GM19023 (cell line): ENCODE results near the gene TNFRSF1B.
"Not testable (repeated sequence)": the region's sequence is repeated elsewhere in the genome, so short reads cannot be mapped to it uniquely, and the experiment has no call there.

Source experiments
- ATAC-seq: cut with Tn5 transposase; IDR thresholded peaks from one replicate; pipeline ENCODE4 v1.9.1; 2021; ENCODE audit warnings: mild to moderate bottlenecking, moderate library complexity; ENCODE audit not compliant: unreplicated experiment

TNFRSF1B gene

GRCh38 chr1:12215118-12215961 lies 48.5 kb downstream of the TNFRSF1B start:
- ATAC-seq = no peak

GRCh38 chr1:12219800-12220199 lies 53.0 kb downstream of the TNFRSF1B start:
- ATAC-seq = no peak

DNA sequence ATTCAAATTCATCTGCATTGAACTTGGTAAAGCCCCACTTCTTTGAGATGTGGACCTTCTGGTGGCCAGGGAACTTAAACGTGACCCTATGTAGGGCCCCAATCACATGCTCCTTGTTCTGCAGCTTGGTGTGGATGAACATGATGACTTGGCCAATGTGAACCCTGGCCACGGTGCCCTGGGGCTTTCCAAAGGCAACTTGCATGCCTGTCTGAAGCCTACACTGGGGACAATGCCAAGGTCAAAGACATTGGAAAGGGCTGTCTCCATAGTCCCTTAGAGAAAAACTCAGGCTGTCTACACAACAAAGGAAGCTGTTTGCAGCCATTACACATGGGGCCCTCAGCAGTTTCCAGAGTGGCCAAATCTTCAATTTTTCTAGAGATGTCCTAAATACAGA lies 54.1 kb downstream of the TNFRSF1B start:
- ATAC-seq = no peak

DNA sequence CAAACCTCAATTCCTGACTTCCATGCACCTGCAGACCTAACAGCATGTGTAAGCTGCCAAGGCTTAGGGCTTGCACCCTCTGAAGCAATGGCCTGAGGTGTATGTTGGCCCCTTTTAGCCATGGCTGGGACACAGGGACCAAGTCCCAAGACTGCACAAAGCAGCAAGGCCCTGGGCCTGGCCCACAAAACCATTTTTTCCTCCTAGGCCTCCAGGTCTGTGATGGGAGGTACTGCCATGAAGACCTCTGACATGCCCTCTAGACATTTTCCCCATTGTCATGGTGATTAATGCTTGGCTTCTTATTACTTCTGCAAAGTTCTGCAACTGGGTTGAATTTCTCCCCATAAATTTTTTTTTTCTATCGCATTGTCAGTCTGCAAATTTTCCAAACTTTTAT lies 55.9 kb downstream of the TNFRSF1B start:
- not testable (repeated sequence) for ATAC-seq

DNA sequence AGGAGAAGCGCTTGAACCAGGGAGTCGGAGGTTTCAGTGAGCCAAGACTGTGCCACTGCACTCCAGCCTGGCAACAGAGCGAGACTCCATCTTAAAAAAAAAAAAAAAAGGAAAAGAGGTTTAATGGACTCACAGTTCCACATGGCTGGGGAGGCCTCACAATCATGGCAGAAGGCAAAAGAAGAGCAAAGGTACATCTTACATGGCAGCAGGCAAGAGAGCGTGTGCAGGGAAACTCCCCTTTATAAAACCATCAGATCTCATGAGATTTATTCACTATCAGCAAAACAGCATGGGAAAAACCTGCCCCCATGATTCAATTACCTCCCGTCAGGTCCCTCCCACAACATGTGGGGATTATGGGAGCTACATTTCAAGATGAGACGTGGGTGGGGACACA lies 57.3 kb downstream of the TNFRSF1B start:
- ATAC-seq = not testable (repeated sequence)

DNA sequence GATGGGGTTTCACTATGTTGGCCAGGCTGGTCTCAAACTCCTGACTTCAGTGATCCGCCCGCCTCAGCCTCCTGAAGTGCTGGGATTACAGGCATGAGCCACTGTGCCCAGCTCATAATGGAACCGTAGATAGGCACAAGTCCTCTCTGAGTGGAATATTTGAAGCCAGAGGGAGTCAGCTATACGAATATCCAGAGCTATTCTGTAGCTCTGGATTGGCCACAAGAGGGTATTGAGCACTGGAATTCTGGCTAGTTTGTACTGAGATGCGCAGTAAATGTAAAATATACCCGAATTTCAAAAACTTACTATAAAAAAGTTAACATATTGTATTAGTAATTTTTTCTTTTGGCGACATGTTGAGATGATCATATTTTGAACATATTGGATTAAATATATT lies 62.2 kb downstream of the TNFRSF1B start:
- ATAC-seq = no peak

DNA sequence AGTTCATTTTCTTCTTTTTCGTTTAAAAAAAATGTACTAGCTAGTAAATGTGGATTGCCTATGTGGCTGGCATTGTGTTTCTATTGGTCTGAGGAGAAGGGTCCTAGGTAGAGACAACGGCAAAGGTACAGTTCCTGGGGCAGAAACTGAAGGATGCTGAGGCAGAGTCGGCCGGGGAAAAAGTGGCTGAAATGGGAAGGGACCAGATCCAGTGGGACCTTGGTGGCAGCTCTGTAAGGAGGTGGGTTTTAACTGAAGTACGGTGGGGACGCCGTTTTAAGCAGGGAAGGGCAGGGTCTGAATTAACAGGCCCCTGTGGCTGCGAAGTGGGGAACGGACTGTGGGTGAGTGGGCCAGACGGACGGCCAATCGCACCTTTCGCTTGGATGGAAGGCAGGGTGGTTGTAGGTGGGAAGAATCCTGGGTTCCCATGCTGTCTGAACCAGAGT lies 62.6 kb downstream of the TNFRSF1B start:
- no peak for ATAC-seq

DNA sequence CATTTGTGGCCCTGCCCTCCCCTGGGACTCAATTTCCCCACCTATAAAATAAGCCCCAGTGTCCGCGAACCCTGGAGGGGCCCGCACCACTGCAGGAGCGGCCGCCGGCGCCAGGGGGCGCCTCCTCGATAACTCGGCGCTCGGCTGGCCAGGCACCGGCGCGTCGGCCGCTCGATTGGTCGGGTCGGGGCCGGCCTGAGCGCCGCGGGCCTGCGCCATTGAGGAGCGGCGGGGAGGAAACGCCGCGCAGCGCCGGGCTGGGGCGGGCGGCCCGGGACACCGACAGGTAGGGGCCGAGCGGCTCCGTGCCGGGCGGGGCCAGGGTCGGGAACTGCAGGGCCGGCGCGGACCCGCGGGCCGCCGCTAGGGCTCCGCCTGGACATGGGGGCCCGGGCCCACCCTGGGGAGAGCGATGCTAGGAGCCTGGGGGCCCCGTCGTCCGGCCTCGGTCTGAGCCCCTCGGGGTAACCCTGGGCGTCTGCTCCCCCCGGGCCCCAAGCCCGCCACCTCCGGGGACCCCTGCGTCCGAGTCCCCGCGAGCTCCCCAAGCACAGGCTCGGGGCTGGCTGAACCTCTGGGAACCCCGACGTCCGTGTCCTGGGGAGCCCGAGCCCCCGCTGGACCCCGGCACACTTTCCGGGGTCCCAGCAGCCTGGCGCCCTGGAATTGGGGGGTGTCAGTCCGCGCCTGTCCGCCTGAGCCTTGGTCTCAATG lies 63.2 kb downstream of the TNFRSF1B start, which contains the start of gene VPS13D:
TSS of gene VPS13D (plus strand) at position 196 of the 714 bp plus-strand sequence. CDS start 4,237 bp downstream, outside the sequence.
- peak; percentile 76 for ATAC-seq

DNA sequence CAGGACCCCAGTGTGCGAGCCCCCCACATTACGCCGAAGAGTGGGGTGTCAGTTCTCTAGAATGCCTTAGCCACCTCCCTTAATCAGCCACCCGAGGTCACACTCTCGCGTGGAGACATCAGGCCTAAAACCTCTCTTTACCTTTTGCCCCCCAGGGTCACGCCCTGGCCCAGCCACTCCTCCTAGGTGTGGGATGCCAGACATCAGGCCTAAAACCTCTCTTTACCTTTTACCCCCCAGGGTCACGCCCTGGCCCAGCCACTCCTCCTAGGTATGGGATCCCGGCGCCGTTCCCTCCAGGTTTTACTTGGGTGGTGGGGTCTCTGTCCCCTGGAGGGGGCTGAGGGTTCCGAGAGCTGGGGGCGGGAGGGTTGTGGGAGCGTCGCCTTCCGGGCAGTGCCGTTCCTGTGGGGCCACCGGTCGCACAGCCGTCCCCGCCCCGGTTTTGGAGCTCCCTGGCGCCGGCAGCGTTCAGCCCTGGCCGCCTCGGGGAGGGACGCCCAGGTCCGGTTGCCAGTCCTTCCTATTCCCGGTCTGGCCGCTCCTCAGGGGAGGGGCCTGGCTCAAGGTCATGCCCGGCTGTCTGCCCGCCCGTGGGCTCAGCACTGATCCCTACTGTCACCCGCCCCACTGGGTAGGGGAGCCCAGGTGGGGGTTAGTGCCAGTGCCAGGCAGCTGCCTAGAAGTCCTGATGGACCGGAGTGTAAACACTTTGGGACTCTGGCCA lies 63.9 kb downstream of the TNFRSF1B start:
- peak; percentile 27 for ATAC-seq

GRCh38 chr1:12231276-12231595 lies 64.4 kb downstream of the TNFRSF1B start:
- no peak for ATAC-seq

- no peak for ATAC-seq
Observed at GRCh38 chr1:12232221-12232620, 65.4 kb downstream of the TNFRSF1B start.

- no peak for ATAC-seq
Observed at GRCh38 chr1:12244078-12244477, 77.3 kb downstream of the TNFRSF1B start.

DNA sequence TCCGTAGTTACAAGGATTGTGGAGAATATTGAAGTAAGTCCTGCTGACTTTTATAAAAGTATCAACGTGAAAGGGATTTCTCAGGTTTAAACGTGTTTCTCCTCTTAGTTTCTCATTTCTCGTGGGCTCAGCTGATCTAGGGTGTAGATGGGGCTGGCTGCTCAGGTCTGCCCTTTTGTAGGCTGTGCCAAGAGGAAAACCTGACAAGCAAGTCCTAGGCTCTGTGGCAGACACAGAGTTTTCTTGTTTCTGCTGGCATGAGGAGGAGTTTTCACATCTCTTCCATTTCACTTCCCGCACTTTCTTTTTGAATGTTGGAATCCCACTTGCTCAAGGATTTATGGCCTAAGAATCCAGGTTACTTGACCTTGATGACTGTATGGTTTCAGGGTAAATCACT lies 77.8 kb downstream of the TNFRSF1B start:
- ATAC-seq = no peak

DNA sequence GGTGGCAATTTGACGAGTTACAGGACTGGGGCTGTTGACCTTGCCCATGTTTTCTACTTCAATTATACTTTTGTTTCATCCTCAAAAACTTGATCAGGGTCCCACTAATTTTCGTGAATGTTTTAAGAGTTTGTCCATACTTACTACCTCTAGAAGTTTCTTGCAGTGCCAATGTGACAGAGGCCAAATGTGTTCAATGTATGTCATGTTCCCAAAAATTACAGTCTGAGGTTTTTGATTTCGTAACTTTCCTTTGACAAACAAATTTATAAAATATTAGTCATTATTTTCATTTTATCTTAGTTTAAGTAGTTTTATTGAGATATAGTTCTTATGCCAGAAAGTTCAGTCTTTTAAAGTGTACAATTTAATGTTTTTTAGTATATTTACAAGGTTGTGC lies 78.3 kb downstream of the TNFRSF1B start:
- ATAC-seq = no peak

DNA sequence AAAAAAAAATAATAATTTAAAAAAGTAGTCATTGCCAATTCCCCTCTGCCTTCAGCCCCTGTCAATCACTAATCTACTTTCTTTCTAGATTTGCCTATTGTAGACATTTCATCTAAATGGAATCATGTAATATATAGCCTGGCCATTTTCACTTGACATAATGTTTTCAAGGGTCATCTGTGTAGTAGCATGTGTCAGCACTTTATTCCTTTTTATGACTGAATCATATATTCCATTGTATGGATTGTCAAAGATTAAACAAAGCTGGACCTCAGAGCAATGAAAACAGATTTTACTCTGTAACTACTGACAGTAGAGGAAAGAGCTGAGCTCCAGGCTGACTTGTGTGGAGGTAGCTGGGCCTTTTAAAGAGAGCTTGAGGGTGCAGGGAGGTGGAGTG lies 78.9 kb downstream of the TNFRSF1B start:
- ATAC-seq = no peak

GRCh38 chr1:12246584-12246983 lies 79.8 kb downstream of the TNFRSF1B start:
- ATAC-seq = no peak

GRCh38 chr1:12249181-12249580 lies 82.4 kb downstream of the TNFRSF1B start:
- ATAC-seq = no peak

- no peak for ATAC-seq
Observed at GRCh38 chr1:12249748-12250147, 83.0 kb downstream of the TNFRSF1B start.

GRCh38 chr1:12251442-12251841 lies 84.7 kb downstream of the TNFRSF1B start:
- ATAC-seq = no peak

DNA sequence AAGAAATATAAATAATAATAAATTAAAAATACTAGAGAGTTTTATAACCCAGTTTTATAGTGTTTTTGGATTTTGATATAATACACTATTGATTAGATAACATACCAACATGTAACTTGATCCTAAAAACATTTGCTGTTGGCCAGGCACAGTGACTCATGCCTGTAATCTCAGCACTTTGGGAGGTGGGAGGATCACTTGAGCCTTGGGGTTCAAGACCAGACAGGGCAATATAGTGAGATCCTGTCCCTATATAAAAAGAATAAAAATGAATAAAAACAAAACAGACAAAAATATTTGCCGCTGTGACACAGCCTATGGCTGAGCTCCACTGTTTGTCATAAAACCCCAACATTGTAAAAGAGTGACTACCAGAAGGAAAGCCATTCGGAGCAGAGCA lies 89.1 kb downstream of the TNFRSF1B start:
- no peak for ATAC-seq

- no peak for ATAC-seq
Observed at GRCh38 chr1:12258272-12258671, 91.5 kb downstream of the TNFRSF1B start.
